Uterus (tissue), 4 donors: ENCODE results near the gene MRNIP. TPM values are rescaled to one million over a fixed set of nuclear protein-coding genes. Genes with fewer than 3 reads are reported as not detected.

Source experiments
- DNase-seq, 2 donors: peaks; one replicate each; pipeline ENCODE4 v3.0.0-alpha.2; 2019 to 2020
- H3K27ac ChIP-seq, 2 donors: fragments of 200-600 bp; sonication (generic); 1 replicate in 1 of 2; 2 replicates in 1 of 2; pipeline ENCODE4 v1.5.1; 2016 to 2018
- H3K27me3 ChIP-seq, 2 donors: fragments of 200-600 bp; sonication (generic); one replicate each; pipeline ENCODE4 v1.5.1; 2018 to 2019; ENCODE audit warnings: control low read depth in 1 of 2
- H3K36me3 ChIP-seq, 2 donors: fragments of 200-600 bp; sonication (generic); one replicate each; pipeline ENCODE4 v1.5.1; 2019; ENCODE audit warnings: control low read depth in 1 of 2
- H3K4me1 ChIP-seq, 2 donors: fragments of 200-600 bp; sonication (generic); one replicate each; pipeline ENCODE4 v1.5.1; 2018 to 2019; ENCODE audit warnings: control low read depth in 1 of 2
- H3K4me3 ChIP-seq, 2 donors: fragments of 200-600 bp; sonication (generic); 1 replicate in 1 of 2; 2 replicates in 1 of 2; pipeline ENCODE4 v1.5.1; 2018 to 2019; ENCODE audit warnings: mild to moderate bottlenecking in 1 of 2
- H3K9me3 ChIP-seq, 2 donors: fragments of 200-600 bp; sonication (generic); one replicate each; pipeline ENCODE4 v1.5.1; 2019; ENCODE audit warnings: control low read depth in 1 of 2
- POLR2A ChIP-seq, 2 donors: fragments of 450-650 bp; IDR thresholded peaks; one replicate each; pipeline ENCODE4 v1.6.1; 2016; ENCODE audit warnings: antibody characterized with exemption in 2 of 2, mild to moderate bottlenecking in 1 of 2, moderate library complexity in 1 of 2
- intact Hi-C: fragments of 100-400 bp; cut with DNase I; formaldehyde crosslinking; loops from one replicate; pipeline ENCODE4 v1.15.1; 2023; ENCODE audit warnings: low total_unique reads
- total RNA-seq, 4 donors: library from RNA; depleted of rRNA in 3 of 4; stranded (reverse); fragments of >200 nt in 3 of 4; gene quantifications; one replicate each; pipeline versions ENCODE4 v1.1.0 to v1.2.4, GENCODE V29; 2014 to 2023
- TF ChIP-seq, protein P1 (sequence below), 4 experiments: fragments of 200-600 bp in 2 of 4; fragments of 450-650 bp in 2 of 4; sonication (generic) in 2 of 4; IDR thresholded peaks; one replicate each; pipeline ENCODE4 v1.5.1; 2016 to 2019; ENCODE audit warnings: antibody characterized with exemption in 4 of 4, mild to moderate bottlenecking in 2 of 4, moderate library complexity in 1 of 4
- donor health status: DM: yes; HTN: yes; CAD: no.

Gene MRNIP
- total RNA-seq, 4 donors from 2014 or later = 16.8 to 138 (median 61.6) TPM

DNA sequence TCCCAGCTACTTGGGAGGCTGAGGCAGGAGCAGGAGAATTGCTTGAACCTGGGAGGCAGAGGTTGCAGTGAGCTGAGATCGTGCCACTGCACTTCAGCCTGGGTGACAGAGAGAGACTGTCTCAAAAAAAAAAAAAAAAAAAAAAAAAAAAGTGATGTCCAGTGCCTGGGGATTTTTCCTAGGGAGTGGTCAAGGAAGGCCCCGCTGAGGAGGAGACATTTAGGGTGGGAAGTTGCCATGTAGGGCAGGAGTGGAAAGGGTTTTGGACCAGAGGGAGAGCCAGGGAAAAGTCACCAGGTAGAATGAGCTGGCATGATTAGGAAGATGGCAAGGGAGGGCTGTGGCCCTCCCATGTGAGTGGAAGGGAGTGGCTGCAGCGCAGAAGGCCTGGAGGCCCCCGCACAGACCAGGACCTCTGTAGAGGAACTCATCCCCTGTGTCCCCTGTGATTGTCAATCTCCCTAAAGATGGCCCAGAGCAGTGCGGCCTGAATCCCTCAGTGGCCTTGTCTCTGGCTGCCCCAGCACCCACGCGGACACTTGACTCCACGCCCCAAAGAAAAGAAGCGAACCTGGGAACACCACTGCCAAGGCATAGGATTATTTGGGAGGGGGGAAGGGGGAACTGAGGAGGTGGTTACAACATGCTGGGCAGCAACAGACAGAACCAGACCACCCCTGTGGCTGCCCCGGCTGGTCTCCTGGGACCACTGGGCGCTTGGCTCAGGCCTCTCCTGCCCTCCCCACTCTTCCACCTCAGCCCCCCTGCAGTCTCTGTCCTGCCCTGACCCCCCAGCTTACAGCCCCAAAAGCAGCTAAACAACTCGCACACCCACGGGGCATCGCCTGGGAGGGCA is 40.5 kb downstream of the MRNIP start:
- Histone ChIP-seq H3K4me1 (peaks cover 0 to 13% of the 10 kb centered on the region in 2 donors), H3K27me3 (no peaks in the 10 kb centered on the region), H3K4me3 (peak overlapping the region; percentile 48 to 97), H3K9me3 (no peaks in the 10 kb centered on the region), H3K27ac (peak overlapping the region; percentile 98 to 99), H3K36me3 (no peaks in the 10 kb centered on the region)
- no peak for TF ChIP-seq POLR2A (IDR thresholded peaks at IDR 0.05)
- TF ChIP-seq, protein P1, sequence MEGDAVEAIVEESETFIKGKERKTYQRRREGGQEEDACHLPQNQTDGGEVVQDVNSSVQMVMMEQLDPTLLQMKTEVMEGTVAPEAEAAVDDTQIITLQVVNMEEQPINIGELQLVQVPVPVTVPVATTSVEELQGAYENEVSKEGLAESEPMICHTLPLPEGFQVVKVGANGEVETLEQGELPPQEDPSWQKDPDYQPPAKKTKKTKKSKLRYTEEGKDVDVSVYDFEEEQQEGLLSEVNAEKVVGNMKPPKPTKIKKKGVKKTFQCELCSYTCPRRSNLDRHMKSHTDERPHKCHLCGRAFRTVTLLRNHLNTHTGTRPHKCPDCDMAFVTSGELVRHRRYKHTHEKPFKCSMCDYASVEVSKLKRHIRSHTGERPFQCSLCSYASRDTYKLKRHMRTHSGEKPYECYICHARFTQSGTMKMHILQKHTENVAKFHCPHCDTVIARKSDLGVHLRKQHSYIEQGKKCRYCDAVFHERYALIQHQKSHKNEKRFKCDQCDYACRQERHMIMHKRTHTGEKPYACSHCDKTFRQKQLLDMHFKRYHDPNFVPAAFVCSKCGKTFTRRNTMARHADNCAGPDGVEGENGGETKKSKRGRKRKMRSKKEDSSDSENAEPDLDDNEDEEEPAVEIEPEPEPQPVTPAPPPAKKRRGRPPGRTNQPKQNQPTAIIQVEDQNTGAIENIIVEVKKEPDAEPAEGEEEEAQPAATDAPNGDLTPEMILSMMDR (IDR thresholded peaks at IDR 0.05) = no peak
- intact Hi-C loops = no loop called here
- peak in 1 of 2 donors; percentile 50 for DNase-seq

DNA sequence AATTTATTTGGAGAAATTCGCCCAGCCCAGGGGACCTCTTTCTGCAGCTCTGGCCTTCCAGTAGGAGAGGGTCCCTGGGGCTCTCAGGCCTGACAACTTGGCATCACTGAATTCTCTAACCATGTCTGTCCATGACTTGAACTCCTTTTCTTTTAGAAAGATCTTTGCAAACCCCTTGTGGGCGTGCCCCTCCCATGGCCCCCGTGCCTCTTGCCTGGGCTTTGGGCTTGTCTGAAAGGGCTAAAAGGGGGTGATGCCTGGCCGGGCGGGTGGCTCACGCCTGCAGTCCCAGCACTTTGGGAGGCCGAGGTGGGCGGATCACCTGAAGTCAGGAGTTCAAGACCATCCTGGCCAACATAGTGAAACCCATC is 41.2 kb downstream of the MRNIP start:
- intact Hi-C loops = no loop called here
- peak overlapping the region; percentile 98 to 99 for H3K27ac ChIP-seq
- H3K9me3 ChIP-seq = no peaks in the 10 kb centered on the region
- no peaks in the 10 kb centered on the region for H3K36me3 ChIP-seq
- no peaks in the 10 kb centered on the region for H3K27me3 ChIP-seq
- TF ChIP-seq, protein P1 (IDR thresholded peaks at IDR 0.05) = no peak
- TF ChIP-seq POLR2A (IDR thresholded peaks at IDR 0.05) = no peak
- DNase-seq = peak in 1 of 2 donors; percentile 49
- peak overlapping the region; percentile 34 to 44 for H3K4me3 ChIP-seq
- peaks cover 0 to 7% of the 10 kb centered on the region in 2 donors for H3K4me1 ChIP-seq

DNA sequence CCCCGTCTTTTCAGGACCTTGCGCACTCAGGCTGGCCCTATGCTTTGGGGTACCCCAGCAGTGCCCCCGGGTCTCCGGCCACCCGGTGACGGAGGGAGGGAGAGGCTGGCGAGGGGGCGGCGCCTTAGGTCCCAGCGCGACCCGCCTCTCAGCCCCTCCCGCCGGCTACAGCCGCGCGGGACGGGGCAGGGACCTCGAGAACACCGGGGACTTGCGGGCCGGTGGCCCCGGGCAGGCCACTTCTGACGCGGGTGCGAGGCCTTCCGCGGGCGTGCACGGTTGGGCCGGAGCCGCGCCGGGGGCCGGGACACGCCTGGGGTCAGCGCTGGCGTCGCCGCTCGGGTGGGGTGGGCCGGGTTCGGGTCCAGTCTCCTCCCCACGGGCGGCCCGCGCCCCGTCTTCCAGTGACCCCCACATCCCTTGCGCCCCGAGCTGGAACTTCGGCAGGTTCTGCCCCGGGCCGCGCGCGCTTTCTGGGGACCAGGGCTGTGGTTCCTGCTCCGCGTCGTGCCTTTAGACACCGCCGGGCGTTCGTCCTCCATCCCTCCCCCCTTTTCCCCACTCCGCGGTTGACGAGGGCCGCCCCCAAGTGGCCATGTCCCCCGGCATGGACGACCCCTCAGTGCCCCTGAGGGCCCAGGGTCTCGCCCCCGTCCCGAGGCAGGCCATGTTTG is 41.7 kb downstream of the MRNIP start:
- Histone ChIP-seq H3K9me3 (no peaks in the 10 kb centered on the region), H3K27me3 (no peaks in the 10 kb centered on the region), H3K36me3 (no peaks in the 10 kb centered on the region), H3K27ac (peak overlapping the region; percentile 98 to 99), H3K4me1 (peaks cover 0 to 1% of the 10 kb centered on the region in 2 donors), H3K4me3 (peak overlapping the region; percentile 34 to 44)
- intact Hi-C loops = no loop called here
- DNase-seq = peak in 1 of 2 donors; percentile 31
- TF ChIP-seq, protein P1 (IDR thresholded peaks at IDR 0.05) = peak in 2 of 4 experiments; percentile 6 to 14
- peak in 1 of 2 donors; percentile 19 for TF ChIP-seq POLR2A (IDR thresholded peaks at IDR 0.05)

DNA sequence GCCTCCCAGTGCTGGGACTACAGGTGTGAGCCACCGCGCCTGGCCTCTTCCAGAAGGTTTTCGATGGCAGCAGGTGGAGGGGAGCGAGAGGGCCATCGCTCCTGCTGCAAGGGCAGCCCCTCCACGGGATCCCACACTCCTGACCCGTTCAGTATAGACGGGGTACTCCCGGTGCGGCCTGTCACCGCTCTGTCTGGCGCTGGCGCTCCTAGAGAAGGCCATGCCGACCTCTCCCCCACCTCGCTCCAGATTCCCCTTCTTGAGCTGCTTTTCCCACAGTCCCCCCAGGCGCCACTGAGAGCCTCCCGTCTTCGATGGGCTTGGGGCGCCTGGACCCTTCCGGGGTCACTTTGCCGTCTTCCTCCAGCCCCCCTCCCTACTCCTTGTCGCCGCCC is 42.2 kb downstream of the MRNIP start:
- Histone ChIP-seq H3K27ac (peak overlapping the region; percentile 98 to 99), H3K4me1 (no peaks in the 10 kb centered on the region), H3K27me3 (no peaks in the 10 kb centered on the region), H3K36me3 (no peaks in the 10 kb centered on the region), H3K4me3 (peak overlapping the region; percentile 34 to 44), H3K9me3 (no peaks in the 10 kb centered on the region)
- peak in 1 of 2 donors; percentile 33 for DNase-seq
- intact Hi-C loops = no loop called here
- TF ChIP-seq, protein P1 (IDR thresholded peaks at IDR 0.05) = no peak
- no peak for TF ChIP-seq POLR2A (IDR thresholded peaks at IDR 0.05)
